ENCODE data around the gene SH3RF1.

- TF ChIP-seq CTCF (IDR thresholded peaks at IDR 0.05): no peak
- no peak for TF ChIP-seq POLR2A (IDR thresholded peaks at IDR 0.05)
Measured at GRCh38 chr4:169246957-169247396, 23.8 kb downstream of the SH3RF1 start.
